ENCODE data around the gene DNMT3B.

GRCh38 chr20:32777177-32777956 is 15.2 kb downstream of the DNMT3B start:
- TF ChIP-seq REST (IDR thresholded peaks at IDR 0.05; ENCODE audit: unreplicated experiment), result no peak
- no peak for TF ChIP-seq CTCF (conservative IDR thresholded peaks at IDR 0.05; ENCODE audit: low read depth in 2 of 2)
- no peak; the same call in 1 of the 2 replicates for TF ChIP-seq POLR2AphosphoS5 (IDR thresholded peaks at IDR 0.05; ENCODE audit: low read depth)

All from GM23338 (cell line).